ENCODE data around the gene TDRD7.

The TDRD7 gene

DNA sequence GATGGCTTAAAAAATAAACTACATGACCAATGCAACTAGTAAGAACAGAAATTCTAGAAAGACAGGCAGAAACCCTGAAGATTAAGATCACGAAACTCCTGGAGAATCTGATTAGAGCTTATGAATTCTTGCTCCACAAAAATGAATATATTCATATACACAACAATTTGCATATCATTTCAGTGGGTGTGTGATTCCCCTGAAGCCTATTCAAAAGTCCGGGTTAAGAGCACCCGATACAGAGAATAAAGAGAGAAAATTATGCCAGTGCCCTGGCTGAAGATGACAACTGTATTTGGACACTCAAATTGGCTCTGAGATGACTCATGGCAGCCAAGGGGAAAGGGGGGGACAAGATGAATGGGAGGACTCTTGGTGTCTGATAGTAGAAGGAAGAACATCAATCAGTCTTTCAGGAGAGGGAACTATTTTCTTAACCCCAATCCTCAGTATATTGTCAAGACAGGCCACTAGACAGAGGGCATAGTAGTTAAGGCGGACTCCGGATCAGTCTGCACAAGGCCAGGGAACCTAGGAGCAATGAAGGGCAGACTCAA, 95.6 kb downstream of the TDRD7 start:
- DNase-seq: no peak

DNA sequence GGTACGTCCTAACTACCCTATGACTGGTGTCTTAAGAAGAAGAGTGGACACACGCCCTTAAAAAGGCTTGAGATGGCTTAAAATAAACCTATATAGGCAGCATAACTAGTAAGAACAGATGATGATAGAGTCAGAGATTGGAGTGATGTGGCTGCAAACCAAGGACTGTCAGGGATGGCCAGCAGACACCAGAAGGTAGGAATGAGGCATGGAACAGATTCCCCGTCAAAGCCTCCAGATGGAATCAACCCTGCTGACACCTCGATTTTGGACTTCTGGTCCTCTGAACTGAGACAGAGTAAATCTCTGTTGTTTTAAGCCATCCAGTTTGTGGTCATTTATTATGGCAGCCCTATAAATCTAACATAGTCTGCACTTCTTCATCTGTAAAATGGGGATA, 97.0 kb downstream of the TDRD7 start:
- no peak for DNase-seq

DNA sequence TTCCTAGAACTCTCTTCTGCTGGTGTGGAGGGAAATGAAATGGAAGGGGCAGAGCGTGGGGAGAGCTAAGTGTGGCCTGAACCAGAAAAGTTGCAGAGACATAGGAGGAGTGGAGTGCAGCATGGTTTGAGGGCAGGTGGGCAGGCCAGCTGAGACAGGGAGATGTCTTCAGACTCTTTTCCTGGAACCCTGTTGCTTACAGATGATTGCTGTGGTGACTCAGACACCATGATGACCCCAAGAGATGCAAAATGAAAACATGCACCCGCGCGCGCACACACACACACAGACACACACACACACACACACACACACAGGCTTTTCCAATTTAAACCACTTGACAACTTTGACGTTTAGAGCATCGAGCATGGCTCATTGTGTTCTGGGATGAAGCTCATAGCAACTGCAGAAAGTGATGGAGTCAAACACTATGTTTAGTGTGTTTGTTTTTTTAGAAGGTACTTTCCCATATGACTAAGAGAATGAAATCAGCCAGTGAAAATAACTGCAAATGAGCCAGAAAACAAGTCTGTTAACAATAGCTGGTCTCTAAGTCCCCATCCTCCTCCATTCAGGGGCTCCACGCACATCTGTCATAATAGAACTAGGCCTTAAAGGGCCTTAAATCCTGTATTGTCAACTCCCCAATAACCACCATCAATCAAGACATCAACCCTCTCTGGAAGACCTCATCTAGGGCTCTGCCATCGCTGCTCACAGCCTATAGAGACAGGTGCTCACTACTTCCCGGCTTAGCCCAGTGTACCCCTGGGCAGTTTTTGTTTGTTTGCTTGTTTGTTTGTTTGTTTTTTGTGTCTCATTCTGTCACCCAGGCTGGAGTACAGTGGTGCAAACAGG, 99.1 kb downstream of the TDRD7 start:
- DNase-seq: no peak

DNA sequence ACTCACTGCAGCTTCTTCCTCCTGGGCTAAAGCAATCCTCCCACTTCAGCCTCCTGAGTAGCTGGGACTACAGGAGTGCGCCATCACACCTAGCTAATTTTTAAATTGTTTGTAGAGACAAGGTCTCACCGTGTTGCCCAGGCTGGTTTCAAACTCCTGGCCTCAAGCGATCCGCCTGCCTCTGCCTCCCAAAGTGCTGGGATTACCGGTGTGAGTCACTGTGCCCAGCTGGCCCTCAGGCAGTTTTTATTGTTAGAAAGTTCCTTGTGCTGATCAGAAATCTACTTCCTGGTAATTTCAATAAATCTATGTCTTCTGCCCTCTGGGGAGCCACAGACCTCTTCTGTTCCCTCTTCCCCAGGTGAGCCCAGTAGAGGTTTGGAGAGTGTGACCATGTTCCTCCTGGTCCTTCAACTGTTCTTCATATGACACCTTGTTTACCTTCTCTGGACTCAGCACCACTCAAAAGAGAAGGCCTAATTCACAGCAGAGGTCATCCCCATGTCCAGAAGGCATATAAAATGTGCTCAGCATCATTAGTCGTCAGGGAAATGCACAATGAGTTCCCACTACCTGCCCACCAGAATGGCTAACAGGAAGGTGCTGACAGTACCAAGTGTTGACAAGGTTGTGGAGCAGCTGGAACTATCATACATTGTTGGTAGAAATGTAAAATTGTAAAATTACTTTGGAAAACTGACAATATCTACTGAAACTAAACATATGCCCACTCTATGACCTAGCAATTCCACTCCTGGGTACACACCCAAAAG, 99.9 kb downstream of the TDRD7 start:
- DNase-seq: no peak

DNA sequence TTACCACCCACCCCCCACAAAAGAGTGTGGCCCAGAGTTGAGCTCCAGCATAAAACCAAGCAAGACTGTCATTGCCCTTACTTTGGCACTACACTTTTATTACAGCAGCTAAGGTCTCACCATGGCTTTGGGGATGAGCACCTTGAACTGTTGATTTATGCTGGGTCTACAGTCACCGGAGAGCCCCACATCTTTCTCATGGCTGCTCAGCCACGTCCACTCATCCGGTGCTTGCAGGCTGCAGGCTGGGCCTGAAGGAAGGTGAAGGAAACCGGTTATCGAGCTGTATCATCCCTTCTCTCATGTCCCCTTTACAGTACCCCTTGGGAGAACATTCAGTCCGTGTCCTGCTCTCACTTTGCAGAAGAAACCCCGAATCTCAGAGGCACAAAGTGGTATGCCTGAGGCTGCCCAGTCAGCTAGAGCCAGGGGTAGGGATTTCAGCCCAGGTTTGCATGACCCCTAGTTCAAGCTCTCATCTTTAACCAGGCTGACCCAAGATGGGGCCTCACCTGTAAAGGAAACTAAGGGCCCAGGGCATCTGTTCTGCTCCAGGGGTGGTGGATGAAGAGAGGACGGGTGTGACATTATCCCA, 101.2 kb downstream of the TDRD7 start:
- DNase-seq: no peak

DNA sequence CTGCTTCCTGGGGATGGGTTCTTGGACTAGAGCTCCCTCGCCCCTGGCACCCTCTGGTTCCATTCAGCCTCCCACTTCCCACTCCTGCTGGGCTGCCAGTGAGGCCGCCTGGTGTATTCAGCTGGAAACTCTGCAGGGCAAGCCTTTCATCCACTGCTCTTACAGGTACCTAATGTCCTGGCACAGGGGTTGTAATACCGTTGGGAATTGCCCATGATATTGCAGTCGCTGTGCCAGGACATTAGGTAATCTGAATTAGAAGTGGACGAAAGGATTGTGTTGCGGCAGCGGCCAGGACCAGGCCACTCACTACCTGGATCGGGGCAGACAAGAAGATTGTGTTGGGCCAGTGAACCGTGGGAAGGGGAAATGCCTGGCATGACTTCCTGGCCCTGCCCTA, 102.6 kb downstream of the TDRD7 start:
- DNase-seq: no peak

DNA sequence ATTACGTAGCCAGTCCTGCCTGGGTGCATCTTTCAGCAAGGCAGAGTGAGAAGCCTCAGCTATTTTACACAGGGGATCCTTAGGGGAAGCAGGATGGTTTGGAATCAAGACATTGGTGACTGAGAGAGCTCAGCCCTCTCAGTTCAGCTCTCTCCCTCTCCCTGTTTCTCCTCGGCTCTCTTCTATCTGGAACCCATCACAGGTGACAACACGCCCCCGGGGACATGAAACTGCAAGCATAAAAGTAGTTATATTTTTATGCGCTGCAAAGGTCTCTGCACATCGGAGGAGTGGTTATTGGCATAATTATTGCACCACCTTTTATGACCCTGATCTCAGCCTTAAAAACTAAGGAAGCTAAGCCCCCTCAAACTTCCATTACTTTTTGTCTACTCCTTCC, 103.8 kb downstream of the TDRD7 start:
- no peak for DNase-seq

DNA sequence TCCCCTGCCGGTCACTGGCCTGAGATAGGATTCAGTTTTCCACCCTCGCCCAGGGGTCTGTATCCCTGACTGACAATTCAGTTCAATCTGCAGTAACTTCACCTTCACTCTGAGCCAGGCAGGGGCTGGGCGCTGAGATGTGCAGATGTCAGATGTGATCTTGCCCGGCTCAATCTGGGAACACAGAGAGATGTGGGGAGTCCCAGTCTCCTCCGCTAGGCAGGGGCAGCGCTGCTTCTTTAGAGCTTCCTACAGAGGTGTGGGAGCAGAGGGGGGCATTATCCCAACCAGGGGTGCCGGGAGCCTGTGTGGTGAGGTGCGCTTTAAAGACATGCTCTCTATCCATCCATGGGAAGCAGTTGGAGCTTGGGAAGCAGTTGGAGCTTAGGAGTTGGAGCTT, 104.2 kb downstream of the TDRD7 start:
- DNase-seq: no peak

DNA sequence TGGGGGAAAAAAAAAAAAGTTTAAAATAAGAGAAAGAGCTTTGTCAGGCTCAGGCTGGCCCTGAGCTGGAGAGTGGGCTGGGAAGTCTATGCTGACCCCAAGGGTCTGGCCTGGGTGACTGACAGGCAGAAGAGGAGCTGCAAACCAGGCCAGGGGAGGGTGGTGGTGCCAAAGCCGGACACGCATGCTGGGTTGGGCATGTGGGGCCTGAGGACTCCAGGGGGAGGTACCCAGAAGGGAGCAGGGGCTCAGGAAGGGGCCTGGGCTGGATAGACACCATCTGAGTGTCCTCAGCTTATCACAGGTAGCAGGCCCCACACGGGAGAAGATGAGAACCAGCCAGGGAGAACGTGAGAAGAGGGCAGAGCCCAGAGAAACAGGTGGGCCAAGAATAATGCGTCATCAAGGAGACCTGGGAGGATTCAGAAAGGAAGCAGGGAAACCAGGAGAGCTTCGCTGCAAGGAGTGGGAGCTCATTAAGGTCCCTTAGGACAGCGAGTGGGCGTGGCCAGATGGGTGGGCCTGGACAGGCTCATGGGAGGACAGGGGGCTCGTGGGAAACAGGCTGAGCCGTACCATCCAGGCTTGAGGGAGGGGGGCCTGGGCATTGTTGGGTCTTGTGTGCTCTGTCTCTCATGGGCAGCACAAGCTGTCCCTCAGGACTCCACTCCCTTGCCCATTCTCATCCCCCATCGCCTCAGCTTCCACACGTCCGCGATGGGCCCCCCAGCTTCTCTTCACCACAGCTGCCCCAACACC, 105.6 kb downstream of the TDRD7 start:
- DNase-seq: no peak

DNA sequence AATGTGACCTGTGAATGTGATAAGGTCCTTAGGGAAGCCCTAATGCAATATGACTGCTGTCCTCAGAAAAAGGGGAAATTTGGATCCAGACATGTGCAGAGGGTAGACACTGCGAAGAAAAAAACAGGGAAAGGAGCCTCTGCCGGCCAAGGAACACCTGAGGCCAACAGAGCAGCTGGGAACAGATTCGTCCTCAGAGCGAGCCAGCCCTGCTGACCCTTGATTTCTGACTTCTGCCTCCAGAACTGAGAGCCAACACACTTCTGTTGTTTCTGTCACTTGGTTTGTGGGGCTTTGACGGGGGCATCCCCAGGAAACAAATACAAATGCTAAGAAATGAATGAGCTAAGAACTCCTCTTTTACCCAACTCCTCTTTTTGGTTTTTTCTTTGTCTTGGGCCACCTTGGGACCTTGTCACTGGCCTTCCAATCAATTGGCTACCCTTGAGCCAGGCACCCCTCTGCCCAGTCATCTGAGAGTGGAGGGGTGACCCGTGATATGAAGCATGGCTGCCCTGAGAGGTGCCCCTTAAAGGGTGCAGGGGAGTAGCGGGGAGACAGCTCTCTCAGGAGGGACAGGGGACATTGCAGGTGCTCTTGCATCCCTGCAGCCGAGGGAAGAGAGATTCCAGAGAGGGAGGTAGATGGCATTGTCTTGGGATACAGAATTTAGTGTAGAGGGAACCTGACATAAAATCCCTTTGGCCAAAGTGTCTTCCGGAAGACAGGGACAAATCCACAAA, 106.4 kb downstream of the TDRD7 start:
- no peak for DNase-seq

DNA sequence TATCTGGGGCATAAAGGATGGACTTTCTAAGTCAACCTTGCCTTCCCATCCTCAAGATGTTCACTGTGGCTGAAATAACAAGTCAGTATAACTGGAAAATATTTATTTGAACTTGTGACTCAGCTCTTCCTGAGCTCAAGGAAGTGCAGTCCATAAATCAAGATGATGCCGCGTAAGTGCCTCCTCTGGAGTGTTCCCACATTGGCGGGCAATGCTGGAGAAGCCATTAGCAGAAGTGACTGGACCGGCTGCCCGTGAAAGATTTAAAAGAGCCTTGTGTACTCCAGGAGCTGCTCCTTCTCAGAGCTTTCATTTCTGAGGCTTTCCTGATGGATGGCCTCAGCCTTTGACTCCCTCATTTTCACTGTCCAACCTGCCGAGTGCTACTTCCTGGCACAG, 107.0 kb downstream of the TDRD7 start:
- DNase-seq: peak; percentile 54

DNA sequence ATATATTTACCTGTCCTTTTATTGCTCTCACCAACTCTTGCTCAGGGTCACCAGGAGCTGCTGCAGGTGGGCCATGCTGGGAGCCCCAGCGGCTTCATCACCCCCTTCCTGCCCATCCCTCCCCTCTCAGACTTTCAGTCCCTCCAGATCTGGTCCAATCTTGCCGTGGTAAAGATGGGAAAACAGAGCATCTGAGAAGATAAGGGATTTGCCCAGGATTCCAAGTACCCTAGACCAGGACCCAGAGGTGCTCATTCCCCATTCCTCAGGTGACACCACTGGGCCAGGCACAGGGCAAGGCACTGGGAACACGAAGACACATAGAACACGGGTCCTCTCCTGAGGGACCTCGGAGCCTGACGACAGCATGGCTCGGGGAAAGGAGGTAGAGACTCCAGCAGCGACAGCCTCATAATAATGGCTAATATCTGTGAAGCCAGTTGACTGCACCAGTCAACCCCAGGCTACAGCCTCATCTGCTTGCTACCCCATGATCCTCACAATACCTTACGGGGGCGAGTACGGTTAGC, 107.6 kb downstream of the TDRD7 start:
- DNase-seq: no peak

DNA sequence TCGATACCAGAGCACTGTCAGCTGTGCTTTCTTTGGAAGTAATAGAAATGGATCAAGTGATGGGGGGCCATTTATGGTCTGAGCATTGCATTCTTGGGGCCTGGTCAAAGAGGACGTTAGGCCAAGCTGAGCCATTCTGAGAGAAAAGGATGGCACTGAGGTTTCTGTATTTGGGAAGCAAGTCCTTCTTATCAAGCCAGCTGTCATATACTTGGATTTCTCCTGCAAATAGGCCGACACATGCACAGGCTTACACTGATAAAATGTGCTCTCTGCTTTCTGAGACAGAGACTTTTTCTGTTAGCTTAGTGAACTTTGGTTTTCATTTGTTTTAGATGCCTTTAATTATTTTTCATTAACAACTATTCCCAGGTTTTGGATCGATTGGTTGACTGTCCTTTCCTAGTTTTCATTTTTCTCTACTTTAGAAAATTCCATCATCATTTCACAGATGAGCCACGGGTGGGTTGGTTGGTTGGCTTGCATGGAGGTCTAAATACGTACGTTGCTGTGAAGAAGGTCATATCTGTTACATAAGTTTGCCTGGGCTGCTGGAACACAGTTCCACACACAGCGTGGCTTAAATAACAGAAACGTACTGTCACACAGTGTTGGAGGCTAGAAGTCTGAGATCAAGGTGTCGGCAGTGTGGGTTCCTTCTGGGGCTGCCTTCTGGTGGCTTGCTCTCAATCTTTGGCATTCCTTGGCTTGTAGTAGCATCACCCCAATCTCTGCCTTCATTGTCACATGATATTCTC, 109.9 kb downstream of the TDRD7 start:
- DNase-seq: no peak

DNA sequence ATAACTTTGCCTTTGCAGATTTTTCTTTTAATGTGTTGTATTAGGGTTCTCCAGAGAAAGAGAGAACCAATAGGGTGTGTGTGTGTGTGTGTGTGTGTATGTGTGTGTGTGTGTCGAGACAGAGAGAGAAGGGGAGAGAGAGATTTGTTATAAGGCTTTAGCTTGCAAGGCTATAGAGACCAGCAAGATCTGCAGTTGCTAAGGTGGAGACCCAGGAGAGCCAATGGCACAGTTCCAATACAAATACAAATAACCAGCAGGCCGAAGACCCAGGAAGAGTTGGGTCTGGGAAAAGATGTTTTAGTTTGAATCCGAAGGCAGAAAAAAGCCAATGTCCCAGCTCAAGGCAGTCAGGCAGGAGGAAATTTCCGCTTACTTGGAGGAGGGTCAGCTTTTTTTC, 112.5 kb downstream of the TDRD7 start:
- DNase-seq: no peak

DNA sequence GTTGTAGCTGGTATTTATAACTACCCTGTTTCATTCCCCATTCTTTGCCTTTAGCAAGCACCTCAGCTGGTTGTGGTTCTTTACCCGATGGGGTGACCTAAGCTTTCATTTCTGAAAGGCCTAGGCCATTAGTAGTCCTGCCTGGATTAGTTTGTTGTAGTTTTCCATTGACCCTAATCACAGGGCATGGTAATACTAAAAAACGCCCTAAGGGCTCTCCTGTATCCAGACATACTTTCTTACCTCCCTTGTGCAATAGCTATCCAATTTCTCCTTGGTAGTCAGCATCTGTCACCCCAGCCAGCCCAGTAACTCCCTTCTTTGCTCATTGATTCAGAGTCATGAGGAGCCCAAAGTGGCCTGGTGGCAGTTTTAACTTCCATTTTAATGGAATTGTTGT, 113.6 kb downstream of the TDRD7 start:
- no peak for DNase-seq

DNA sequence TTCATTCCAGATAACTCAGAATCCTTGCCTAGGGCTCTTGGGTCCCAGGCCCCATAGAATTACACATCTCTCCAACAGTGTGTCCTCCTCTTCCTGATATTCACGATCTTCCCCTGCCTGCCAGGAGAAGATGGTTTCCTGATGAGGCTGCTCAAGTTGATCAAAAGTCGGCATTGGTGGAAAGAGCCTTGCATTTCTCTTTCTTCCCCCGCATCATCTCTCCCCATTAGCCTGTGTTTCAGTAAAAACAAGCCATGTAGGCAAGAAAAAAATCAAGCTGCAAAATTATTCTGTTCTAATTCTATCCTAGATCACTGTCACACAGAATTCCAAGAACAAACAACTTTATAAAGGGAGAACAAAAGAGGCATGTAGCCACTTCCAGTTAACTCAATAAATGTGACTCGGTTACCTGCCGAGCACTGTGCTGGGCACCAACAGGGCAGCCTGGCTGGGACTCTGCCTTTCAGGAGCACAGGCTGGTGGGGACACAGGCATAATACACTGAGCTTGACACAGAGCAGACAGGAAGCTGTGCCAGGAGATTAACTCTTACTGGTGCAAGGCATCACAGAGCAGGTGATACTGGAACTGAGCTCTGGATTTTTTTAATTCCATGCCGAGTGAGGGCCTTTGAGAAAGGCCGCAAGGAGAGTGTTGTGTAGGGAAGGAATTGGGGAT, 115.1 kb downstream of the TDRD7 start:
- no peak for DNase-seq

DNA sequence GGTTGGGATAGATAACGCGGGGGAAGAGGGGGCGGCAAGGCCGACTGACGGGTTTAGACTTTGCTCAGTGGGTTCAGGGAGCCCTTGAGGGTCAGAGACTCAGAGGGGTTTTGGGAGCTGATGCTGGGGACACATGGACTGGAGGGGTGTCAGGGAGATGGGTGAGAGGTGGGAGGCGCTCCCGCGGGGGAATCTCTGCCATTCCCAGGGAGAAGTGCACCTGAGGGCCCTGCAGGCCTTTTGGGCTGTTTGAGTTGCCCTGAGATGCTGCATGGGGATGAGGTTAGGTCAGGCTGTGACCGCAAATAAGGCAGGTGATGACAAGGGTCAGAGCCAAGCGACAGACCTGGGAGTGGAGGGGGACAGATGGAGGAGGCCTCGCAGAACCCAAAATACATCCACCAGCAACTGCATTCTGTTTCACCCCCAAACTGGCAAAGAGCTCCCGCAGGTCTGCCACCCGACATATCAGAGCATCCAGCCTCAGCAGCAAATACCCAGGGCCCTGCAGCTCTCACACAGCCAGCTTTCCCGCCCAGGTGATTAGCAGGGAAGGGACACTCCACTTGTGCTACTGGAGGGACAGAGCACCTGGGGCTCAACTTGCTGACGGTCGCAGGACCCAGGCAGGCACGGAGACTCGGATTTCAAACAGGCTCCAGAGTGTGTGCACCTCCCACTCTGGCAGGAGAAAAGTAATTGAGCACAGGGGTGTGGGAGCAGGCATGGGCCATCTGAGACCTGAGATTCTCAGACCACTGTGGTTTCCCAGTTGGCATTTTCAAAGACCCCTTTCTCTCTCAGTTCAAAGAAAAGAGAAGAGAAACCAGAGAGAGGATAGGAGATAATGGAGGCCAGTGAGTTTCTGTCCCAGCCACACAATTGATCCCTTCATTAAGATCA, 116.0 kb downstream of the TDRD7 start:
- DNase-seq: no peak

DNA sequence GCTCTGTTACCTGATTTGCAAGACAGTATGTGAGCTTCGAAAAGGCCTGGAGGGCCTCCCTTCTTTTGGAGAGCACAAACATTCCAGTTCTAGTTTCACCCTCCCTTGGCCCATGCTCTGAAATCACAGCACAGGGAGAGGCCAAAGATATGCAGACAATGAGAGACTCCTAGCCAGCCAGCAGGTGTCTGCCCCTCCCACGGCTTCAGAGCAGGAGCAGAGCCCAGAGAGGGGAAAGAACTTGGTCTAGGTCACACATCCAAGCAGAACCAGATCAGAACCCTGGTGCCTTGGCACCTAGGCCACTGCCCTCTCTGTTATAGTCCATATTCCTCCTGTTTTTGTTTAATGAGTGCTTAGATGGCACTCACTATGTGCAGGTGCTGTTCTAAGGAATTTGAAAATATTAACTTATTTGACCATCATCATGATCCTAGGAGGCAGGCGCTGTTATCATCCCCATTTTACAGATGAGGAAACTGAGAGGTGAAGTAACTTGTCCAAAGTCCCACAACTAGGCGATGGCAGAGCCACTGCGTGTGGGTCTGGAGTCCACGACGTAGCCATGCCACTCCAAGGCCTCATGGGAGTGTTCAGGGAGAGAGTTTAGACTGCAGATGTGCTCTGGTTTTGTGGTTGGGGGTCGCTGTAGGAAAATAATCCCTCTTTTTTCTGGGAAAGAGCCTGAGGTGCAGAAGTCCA, 116.8 kb downstream of the TDRD7 start:
- no peak for DNase-seq
